Measurements from ENCODE around the gene THSD7A.

THSD7A gene

DNA sequence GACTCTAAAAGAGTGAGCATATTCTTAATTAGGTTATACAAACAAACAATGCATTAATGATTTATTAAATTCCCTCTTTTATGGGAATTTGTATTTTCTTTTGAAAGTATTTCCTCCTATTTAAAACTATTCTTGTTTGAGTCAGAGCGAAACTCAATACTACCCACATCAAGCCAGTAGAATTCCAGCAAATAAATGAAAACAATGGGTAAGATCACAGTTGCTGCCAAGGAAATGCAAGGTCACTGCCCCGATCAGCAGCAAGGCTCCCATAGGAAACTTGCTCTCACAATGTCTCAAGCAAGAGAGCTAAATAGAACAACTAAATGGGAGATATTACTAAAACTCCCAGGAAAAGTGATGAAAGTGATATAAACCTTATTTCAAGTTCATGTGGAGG, 206.3 kb downstream of the THSD7A start:
- DNase-seq, result no peak

DNA sequence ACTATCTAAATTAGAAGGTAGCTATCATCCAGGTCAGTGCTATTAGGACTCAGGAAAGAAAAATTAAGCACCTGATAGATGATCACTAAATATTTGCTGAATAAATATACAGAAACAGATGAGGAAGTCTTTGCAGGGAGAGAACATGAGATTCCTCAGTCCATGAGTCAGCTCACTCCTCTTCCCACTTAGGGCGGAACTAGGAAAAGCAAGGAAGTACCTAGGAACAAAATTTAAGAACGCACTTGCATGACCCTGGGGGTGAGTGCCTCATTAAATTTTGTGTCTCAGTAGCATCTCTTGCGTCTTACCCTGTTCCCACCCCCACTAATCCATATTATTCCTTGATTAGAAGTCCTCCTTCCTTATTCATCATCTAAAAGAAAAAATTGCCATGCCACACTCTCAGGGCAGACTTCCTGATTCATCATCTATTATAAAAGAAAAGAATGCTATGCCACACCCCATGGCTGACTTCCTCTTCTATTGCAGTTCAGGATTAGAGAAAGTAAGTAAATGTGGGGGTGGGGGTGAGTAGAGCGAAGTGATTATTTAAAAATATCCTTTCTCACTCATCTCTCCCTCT, 208.8 kb downstream of the THSD7A start:
- DNase-seq, result no peak

DNA sequence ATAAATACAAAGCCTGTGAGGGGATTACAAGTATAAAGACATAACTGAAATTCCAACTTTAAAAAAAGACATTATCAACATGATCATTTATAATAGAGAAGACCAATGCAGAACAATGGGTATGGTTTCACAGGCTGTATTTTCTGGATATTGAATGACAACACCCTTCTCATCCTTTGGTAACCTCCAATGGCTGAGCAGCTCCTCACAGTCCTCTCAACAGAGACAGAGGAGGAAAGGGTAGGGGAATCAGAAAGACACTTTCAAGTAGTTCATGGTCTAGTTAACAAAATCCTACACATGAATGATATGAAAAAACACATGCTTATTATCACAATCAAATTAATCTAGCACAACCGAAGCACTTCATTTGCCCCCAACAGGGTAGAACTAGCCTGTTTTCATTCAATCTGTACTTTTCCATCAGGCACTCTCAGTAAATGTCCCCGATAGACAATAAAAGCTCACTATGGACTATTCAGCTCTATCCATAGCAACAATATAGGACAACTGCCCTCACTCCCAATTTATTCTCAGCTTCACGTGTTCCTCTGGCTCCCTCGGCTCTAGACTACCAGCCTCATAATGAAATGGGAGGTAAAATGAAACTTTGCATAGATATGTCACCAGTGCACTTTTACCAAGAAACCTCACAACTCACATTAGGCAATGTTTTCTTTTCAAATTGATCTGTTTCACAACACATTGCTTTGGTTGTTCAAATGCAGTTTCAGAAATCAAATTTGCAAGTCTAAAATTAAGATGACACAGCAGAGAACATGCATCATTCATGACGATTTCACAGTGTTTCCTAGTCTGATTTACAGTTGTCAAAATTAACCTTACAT, 211.4 kb downstream of the THSD7A start:
- DNase-seq, result no peak

DNA sequence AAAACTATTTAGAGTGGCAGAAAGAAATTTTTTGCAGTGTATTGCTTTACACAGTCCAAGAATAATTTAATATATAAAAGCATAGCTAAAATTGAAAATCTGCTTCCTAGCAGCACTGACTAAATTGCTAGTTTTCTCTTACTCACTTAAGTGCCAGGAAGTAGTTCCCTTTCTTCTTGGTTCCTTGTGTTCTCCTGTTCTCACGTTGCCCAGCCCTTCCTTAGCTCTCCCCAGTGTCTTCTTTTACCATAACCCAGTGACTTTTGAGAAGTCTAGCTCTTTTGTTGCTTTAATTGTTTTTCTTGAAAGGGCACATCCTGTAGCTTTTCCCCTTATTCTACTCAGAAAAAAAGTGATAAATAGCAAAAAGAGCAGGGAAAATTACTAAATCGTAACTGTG, 215.5 kb downstream of the THSD7A start:
- no peak for DNase-seq

DNA sequence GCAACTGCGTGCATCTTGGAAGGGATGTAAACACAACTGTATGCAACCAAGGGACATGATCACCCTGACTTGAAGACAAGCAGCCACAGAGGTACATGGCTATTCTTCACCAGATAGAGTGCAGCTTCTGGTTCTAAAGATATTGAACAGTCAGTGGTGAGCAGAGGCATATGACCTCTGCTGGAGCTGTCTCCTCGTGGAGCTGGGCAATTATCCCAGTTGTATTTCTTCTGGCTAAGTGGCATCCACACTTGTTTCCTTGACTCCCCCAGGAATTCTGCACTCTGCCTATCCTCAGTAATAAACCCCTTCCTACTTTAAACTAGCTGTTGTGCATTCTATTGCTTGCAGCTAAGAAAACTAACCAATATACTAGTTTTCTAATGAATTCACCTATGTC, 216.8 kb downstream of the THSD7A start:
- DNase-seq, result no peak

DNA sequence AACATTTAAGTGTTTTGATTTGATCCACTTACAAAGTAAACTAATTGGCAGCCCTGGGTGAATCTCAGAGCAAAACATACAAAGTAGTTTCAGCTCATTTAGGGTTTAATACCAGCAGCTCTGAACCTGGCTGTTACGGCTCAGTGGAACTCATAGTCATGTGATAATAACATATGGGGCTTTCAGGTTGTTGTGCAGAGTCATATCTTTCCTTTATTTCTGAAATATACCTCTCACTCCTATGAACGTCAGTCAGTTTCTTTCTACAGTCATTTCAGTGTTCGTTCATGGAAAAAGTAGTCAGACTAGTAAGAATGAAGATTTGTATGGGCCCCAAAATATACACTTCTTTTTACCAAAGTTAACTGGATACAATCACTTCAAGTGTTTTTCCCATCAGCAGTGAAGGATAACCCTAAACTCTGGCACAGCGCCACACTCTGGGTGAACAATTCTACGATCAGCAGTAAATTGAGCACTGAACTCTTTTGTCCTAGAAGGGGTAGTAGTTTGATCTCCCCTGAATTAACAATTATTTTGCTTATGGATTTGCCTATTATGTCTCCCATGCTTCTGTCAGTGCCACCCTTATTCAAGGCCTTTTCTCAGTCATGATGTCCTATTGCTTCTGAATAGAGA, 218.6 kb downstream of the THSD7A start:
- DNase-seq, result no peak

DNA sequence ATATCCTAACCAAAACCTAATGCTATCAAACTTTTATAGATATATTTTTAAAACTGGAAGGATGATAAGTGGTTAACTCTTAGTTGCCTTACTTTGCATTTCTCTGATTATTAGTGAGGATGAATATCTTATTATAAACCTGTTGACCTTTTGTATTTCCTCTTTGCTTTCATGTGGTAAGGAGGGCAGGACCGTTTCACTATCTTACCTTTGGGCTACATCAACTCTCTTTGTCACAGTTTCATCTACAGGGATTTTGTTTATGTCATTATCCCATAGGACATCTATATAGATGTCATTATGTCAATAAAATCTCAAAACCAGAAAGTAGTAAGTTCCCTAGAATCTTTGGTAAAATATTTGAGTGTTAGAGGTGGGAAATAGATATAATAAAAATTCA, 219.3 kb downstream of the THSD7A start:
- DNase-seq, result no peak

DNA sequence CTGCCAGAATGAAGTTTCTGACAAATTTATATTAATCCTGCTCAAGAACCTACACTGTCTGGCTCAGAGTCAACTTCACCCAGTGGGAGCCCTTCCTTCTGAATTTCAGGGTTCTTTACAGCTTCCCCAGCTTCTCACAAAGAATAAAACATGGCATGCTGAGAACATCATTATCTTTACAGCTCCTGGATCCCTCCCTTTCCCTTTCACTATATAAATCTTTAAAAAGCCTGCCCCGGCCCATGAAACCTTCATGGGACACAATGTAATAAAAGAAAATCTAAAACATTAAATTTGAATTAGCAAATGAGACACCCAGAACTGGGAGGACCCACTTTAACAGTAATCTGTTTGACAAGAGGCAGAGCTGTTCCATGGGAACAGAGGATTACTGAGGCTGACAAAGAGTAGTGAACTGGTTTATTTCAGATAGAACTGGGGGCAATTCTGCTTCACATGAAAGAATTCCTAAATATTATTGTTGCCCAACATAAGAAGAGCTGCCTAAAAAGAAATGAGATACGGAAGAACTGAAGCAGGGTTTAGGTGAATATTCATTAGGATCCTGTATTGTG, 222.8 kb downstream of the THSD7A start:
- DNase-seq, result no peak

DNA sequence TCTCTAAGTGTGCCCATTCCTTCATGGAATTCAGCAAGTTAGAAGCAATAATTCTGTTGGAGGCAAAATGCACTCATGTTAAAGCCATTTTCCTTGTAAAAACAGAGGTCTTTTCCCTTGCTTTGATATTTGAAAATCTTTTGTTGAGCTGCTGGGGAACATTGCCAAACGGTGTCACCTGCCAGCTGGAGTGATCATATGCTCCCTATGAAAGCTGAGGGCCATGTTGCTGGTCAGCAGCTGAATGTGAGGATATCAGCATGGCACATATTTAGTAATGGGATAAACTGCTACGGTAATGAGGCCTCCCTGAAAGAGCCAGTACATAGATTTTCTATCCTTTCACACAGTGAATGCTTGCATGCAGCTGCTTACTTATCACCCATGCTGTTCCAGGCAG, 224.3 kb downstream of the THSD7A start:
- DNase-seq, result no peak

DNA sequence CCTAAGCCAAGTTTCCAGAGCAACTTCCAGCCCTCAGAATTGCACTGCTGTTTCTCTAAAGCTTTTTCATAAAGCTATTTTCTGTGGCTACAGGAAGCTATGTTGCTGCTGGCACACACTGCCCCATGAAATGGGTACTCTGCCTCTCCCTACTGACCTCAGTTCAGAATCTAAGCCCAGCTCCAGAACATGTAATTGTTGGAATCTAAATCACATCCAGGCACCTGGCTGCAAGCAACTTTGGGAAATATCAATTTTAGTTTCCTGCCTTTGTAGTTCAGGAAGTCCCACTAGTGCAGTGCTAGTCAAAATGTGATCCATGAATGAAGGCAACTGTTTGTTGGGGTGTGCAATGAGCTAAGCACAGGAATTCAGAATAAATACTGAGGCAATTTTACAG, 226.2 kb downstream of the THSD7A start:
- DNase-seq, result no peak

DNA sequence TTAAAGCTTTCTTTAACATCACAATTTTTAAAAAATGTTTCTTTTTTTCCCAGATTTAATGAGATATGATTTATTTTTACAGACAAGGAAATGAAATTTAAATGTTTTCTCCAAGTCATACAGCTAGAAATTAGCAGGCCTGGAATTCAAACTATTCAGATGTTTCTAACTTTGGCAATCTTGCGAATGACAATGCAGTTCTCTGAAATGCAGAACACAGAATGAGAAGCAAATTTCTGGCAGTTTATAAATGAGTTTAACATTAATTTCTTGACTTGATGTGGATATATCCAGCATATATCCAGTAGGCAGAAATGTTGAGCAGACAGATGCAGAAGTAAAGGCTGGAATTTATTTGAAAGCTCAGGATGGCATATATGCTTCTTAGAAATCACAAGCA, 227.5 kb downstream of the THSD7A start:
- DNase-seq, result peak; percentile 5

DNA sequence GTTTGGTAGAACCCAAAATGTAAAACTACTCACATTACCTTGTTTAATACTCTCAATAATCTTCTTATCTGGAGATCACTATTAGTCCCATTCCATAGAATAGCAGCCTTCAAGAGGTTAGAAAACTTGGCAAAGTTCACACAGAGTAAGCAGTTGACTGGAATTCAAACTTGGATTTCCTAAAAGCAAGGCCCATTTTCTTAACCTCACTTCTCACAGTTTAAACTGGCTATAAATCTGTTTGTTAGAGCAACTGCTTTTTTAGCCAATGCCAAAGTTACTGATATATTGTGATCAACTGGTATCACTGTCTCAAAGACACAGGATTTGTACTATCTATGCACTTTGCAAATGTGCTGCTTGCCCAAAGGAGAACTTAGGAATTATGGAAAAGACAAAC, 230.2 kb downstream of the THSD7A start:
- no peak for DNase-seq

DNA sequence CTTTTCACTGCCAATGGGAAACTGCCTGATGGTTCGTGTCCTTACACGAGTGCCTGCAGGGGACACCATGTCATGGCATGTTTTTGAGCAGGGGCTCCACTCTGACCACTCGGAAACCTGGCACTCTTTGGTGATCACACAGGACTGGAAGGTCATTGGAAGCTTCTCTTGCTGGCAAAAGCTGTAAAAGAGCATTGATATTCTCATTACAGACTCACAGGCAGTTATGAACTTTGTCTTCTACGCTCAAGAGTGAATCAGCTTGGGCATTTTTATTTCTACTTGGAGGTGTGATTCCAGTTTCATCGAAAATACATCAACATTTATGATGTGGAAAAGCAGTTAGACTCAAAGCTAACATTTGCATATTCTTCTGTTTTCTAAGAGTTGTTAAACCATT, 238.7 kb downstream of the THSD7A start:
- DNase-seq, result no peak

DNA sequence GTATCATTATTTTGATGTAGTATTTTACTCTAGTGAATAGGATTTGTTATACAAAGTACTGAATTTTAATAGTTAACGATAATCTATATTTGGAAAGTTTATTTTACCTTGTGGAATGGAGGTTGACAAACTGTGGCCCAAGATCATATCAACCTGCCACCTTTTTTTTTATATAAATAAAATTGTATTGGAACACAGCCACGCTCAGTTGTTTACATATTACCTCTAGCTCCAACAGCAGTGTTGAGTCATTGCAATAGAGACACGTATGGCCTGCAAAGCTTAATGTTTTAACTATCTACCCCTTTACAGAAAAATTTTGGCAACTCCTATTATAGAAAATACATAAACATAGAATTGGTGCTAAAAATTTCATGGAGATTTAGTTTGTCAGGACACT, 239.3 kb downstream of the THSD7A start:
- DNase-seq, result no peak

DNA sequence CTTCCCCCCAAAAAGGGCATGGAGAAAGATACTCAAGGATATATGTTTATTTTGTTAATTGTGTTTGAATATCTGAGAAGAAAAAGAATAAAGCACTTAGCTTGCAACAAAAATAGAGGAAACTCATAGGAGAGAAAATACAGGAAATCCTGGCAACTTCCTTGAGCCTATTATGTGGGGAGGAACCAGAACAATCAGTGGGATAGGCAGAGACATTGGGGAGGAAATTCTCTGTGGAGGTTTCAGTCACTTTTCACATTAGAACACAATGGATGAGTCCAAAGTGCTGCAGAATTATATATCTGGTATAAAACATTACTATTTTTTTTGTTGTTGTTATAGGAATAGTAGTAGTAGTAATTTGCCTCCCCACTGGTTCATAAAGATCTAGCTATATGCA, 240.1 kb downstream of the THSD7A start:
- no peak for DNase-seq

DNA sequence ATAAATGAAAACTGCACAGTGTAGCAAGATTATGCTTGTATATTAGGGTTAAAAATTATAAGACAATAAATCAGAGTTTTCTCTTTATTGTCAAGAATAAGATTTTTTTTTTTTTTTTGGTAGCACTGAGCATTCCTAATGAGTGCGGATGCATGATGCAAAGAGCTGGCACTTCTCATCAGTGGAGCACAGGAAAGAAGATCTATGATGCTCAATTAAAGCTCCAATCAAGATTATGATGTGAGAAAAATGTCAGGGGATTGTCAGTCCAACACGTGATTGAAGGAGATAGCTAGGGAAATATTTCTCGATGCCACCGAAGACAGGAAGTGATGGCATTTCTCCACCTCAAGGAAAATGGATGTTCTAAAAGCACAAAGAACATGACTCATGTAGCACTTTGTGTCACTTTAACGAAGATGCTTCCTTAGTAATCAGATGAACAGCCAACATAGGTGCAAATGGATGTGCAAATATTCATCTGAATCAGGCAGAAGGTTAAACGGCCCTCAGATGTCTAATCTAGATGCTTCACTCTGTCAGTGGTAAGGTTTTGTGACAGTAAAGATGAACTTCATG, 240.9 kb downstream of the THSD7A start:
- DNase-seq, result no peak

DNA sequence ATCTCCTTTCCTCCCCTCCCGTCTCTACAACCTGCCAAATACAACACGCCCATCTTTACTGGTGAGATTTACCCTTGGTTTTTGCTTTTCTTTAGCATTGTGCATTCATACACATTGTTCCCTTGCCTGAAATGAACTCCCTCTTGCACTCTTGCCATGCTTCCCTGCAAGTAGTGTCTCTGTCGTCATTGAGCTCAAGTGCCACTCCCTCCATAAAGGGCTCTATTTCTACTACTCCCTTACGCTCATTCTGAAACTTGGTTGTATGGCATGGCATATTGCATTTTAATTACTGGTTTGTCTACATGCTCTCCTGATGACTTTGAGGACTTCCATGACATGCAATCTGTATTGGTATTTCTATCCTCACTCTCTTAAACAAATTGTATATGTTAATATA, 242.7 kb downstream of the THSD7A start:
- no peak for DNase-seq

DNA sequence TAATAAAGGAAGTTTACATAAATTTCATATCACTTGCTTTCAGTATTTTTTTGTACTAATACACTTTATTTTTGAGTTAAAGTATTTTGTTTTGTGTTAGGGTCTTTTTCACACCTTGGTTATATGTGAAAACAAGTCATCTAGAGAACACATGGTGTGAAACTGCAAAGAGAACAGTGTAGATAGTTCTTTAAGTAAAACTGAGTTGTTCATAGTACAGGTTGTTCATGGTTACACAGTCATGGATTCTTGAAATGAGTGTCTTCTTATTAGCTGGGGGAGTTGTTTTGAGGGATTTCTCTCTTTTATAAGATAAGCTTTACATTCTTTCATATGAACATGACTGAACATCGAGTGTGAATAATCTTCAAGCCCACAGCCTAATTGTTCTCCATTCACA, 244.2 kb downstream of the THSD7A start:
- no peak for DNase-seq

DNA sequence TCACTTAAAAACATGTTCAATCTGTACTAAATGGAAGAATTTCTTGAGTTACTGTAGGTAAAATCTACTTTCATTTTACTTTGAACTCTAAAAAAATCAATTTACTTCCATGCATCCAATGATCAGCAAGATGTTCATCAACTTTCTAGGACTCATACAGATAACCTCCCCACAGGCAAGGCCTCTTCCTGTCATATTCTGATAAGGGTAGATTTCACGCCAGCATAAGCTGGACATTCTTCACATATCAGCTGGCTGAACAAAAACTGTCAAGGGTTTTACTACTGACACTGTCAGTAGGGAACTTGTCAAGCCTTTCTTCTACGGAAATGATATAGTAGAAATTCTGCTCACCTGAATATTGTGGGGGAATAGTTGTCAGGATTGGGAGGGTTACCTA, 244.9 kb downstream of the THSD7A start:
- DNase-seq, result no peak

DNA sequence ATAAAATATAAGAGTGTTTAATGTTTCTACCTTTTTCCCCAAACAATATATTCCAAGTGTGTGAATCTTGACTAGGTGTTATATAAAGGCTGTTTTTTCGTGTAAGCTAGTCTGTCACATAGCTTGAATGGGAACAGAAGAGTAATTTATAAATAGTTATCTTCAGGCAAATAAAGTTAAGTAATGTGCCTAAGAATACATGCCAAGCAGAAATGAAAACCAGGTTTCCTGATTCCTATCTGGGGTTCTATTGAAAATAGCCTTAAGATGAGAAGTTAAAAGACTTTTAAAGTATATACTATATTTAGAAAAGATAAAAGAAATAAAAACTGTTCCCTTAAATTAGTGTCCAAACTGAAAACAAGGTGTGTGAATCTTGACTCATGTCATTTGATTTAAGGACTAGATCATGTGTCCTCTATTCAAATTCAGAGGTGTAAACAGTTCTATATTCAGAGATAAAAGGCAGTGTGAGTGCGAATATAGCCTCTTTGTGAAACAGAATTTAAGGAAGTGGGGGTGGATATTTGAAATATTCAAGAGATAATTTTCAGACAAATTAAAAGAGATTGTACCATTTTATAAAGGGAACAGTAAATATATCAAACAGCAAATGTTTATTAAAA, 247.5 kb downstream of the THSD7A start:
- no peak for DNase-seq

DNA sequence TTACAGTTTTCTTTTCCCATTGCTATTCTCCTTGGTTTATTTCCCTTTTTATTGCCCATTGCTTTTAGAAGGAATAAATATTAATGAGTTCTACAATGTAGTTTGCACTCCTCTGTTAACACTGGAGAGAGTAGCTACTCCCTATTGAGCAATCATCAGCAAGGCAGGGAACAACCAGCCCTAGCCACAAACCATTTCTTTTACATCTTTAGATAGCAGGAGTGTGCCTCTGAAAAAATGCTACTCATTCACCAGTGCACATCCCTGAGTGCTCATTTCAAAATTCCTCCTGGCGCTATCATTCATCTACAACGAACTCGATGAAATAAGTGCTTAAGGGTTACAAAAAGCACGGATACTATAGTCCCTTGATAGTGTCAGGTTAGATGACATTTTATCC, 252.9 kb downstream of the THSD7A start:
- no peak for DNase-seq

DNA sequence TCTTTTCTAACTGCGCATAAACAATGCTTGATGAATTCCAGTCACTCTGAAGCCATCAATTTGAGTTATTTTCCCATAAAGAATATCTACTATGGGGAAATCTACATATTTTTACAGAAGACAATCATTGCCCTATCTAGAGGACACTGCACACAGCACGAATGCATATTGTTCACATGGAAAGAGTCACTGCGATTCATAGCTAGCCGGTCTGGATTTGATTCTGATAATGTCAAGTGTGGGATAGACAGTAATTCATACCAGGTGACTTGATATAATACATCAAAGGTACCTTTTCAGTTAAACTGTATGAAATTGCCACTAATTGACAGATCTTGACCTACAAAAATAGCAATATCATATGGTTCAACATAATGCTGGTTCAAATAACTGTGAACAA, 255.7 kb downstream of the THSD7A start:
- no peak for DNase-seq

All from fibroblast of skin of back (primary cell).